HG03565 (cell line): ENCODE results near the gene MED4.

ENCODE experiments used
- ATAC-seq: cut with Tn5 transposase; IDR thresholded peaks from one replicate; pipeline ENCODE4 v1.9.1; 2021; ENCODE audit warnings: mild to moderate bottlenecking, moderate library complexity; ENCODE audit not compliant: unreplicated experiment

MED4 gene

GRCh38 chr13:48094781-48095502 is at the start of gene MED4:
Gene MED4, minus strand, starts transcription at chr13:48095104. Its CDS starts 26 bp downstream, at chr13:48095078.
- ATAC-seq: peak; percentile 89

GRCh38 chr13:48144413-48145035 is 49.6 kb upstream of the MED4 start:
- ATAC-seq: no peak

- peak; percentile 86 for ATAC-seq
Observed at GRCh38 chr13:48142436-48142835, 47.5 kb upstream of the MED4 start.

GRCh38 chr13:48138270-48138669 is 43.4 kb upstream of the MED4 start:
- ATAC-seq: no peak

GRCh38 chr13:48132961-48133360 is 38.1 kb upstream of the MED4 start:
- no peak for ATAC-seq

GRCh38 chr13:48131533-48131932 is 36.6 kb upstream of the MED4 start:
- no peak for ATAC-seq

- ATAC-seq: peak; percentile 61
Observed at GRCh38 chr13:48126944-48127830, 32.3 kb upstream of the MED4 start.

GRCh38 chr13:48125794-48126228 is 30.9 kb upstream of the MED4 start:
- ATAC-seq: no peak

- ATAC-seq: no peak
Observed at GRCh38 chr13:48123812-48124211, 28.9 kb upstream of the MED4 start.

- no peak for ATAC-seq
Observed at GRCh38 chr13:48121733-48122132, 26.8 kb upstream of the MED4 start.

- ATAC-seq: no peak
Observed at GRCh38 chr13:48120241-48120640, 25.3 kb upstream of the MED4 start.

- ATAC-seq: no peak
Observed at GRCh38 chr13:48118030-48118429, 23.1 kb upstream of the MED4 start.

GRCh38 chr13:48116808-48117207 is 21.9 kb upstream of the MED4 start:
- ATAC-seq: no peak

GRCh38 chr13:48113756-48114130 is 18.8 kb upstream of the MED4 start:
- ATAC-seq: no peak

- no peak for ATAC-seq
Observed at GRCh38 chr13:48112896-48113755, 18.2 kb upstream of the MED4 start.

- no peak for ATAC-seq
Observed at GRCh38 chr13:48110931-48111721, 16.2 kb upstream of the MED4 start.

GRCh38 chr13:48110132-48110868 is 15.4 kb upstream of the MED4 start:
- no peak for ATAC-seq

GRCh38 chr13:48108106-48108505 is 13.2 kb upstream of the MED4 start:
- ATAC-seq: no peak

- no peak for ATAC-seq
Observed at GRCh38 chr13:48097793-48098192, 2.9 kb upstream of the MED4 start.
